Type B pancreatic cell (in vitro differentiated cells): ENCODE data around the gene NR1I3. TPM values are rescaled to one million over a fixed set of nuclear protein-coding genes. Genes with fewer than 3 reads are reported as not detected.
"Not testable (repeated sequence)": the region's sequence is repeated elsewhere in the genome, so short reads cannot be mapped to it uniquely, and the experiment has no call there.

Experiments
- DNase-seq: peaks from one replicate; pipeline ENCODE4 v3.0.0; 2021; ENCODE audit warnings: mixed read lengths; ENCODE audit not compliant: unreplicated experiment; ENCODE audit errors: extremely low spot score
- H3K27ac Mint-ChIP-seq: 2 replicates; pipeline ENCODE4 v1.8.0; 2021; ENCODE audit warnings: mild to moderate bottlenecking, mixed read lengths
- H3K27me3 Mint-ChIP-seq: 2 replicates; pipeline ENCODE4 v1.8.0; 2021; ENCODE audit warnings: mixed read lengths
- H3K36me3 Mint-ChIP-seq: 2 replicates; pipeline ENCODE4 v1.8.0; 2021; ENCODE audit warnings: mixed read lengths
- H3K4me1 Mint-ChIP-seq: one replicate; pipeline ENCODE4 v1.8.0; 2021; ENCODE audit warnings: mixed read lengths; ENCODE audit not compliant: unreplicated experiment
- H3K4me3 Mint-ChIP-seq: 2 replicates; pipeline ENCODE4 v1.8.0; 2021; ENCODE audit warnings: mild to moderate bottlenecking, mixed read lengths
- H3K9me3 Mint-ChIP-seq: 2 replicates; pipeline ENCODE4 v1.8.0; 2021; ENCODE audit warnings: mixed read lengths
- total RNA-seq: library from RNA; stranded (reverse); gene quantifications from 2 replicates; pipeline ENCODE4 v1.2.1, GENCODE V29; 2021; ENCODE audit warnings: low replicate concordance
- TF ChIP-seq, protein P1 (sequence below): fragments of 200-600 bp; sonication (generic); conservative IDR thresholded peaks from 2 replicates; pipeline ENCODE4 v1.5.0; 2021; ENCODE audit warnings: antibody characterized with exemption, mild to moderate bottlenecking

NR1I3 gene
- total RNA-seq, 1 donor from 2014 or later, result not detected

DNA sequence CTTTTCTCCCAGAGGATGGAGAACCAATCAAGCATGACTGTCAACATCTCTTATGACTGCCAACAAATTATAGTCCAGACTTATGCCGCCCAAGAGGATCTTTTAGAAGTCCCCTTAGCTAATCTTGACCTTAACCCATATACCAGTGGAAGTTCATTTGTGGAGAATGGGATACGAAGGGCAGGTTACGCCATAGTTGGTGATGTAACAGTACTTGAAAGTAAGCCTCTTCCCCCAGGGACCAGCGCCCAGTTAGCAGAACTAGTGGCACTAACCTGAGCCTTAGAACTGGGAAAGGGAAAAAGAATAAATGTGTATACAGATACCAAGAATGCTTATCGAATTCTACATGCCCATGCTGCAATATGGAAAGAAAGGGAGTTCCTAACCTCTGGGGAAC lies 17.3 kb upstream of the NR1I3 start:
- peaks cover 12% of the 10 kb centered on the region for H3K9me3 Mint-ChIP-seq
- DNase-seq, H3K36me3 Mint-ChIP-seq, H3K4me1 Mint-ChIP-seq: not testable (repeated sequence)
- H3K27ac Mint-ChIP-seq, result peak overlapping the region; percentile 74
- peak overlapping the region; percentile 80 for H3K4me3 Mint-ChIP-seq
- peaks cover 33% of the 10 kb centered on the region for H3K27me3 Mint-ChIP-seq

DNA sequence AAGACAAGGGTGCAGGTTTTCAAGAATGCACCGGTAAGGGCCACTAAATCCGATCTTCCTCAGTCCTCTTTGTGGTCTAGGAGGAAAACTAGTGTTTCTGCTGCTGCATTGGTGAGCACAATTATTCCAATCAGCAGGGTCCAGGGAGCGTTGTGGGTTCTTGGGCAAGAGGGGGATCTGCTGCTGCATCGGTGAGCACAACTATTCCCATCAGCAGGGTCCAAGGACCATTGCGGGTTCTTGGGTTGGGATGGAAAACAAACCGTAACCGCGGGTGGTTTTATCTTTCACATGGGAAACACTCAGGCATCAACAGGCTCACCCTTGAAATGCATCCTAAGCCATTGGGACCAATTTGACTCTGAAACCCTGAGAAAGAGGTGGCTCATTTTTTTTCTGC lies 13.6 kb upstream of the NR1I3 start:
- H3K27me3 Mint-ChIP-seq, result peaks cover 10% of the 10 kb centered on the region
- H3K36me3 Mint-ChIP-seq, result peaks cover 3% of the 10 kb centered on the region
- no peak for DNase-seq
- no peaks in the 10 kb centered on the region for H3K4me1 Mint-ChIP-seq
- H3K4me3 Mint-ChIP-seq, result no peak overlapping the region
- peaks cover 4% of the 10 kb centered on the region for H3K9me3 Mint-ChIP-seq
- TF ChIP-seq, protein P1, sequence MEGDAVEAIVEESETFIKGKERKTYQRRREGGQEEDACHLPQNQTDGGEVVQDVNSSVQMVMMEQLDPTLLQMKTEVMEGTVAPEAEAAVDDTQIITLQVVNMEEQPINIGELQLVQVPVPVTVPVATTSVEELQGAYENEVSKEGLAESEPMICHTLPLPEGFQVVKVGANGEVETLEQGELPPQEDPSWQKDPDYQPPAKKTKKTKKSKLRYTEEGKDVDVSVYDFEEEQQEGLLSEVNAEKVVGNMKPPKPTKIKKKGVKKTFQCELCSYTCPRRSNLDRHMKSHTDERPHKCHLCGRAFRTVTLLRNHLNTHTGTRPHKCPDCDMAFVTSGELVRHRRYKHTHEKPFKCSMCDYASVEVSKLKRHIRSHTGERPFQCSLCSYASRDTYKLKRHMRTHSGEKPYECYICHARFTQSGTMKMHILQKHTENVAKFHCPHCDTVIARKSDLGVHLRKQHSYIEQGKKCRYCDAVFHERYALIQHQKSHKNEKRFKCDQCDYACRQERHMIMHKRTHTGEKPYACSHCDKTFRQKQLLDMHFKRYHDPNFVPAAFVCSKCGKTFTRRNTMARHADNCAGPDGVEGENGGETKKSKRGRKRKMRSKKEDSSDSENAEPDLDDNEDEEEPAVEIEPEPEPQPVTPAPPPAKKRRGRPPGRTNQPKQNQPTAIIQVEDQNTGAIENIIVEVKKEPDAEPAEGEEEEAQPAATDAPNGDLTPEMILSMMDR, result no peak
- no peak overlapping the region for H3K27ac Mint-ChIP-seq

DNA sequence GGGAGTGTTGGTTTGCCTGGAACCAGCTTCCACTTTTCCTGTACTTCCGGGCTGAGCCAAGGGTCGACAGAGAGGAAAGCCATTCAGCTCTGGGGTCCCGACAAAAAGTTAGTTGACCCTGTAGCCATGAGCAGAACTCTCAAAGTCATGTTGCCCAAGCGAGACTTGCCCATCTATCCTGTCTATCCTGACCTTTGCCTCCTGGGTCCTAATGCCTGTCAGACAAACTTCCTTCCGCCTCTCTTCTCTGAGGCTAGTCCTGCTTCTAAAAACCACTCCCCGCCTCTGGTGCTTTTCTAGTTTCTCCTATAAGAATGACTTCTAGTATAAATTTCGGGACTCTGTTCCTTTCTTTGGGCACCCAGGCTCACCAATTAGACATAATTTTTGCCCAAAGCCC lies 12.8 kb upstream of the NR1I3 start:
- peaks cover 7% of the 10 kb centered on the region for H3K27me3 Mint-ChIP-seq
- H3K4me1 Mint-ChIP-seq, result no peaks in the 10 kb centered on the region

DNA sequence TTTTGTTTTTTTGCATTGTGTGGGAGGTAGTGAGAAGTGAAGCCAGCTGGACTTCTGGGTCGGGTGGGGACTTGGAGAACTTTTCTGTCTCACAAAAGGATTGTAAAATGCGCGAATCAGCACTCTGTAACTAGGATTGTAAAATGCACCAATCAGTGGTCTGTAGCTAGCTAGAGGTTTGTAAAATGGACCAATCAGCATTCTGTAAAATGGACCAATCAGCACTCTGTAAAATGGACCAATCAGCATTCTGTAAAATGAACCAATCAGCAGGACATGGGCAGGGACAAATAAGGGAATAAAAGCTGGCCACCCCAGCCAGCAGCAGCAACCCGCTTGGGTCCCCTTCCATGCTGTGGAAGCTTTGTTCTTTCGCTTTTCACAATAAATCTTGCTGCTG lies 12.1 kb upstream of the NR1I3 start:
- not testable (repeated sequence) for H3K4me1 Mint-ChIP-seq, H3K27ac Mint-ChIP-seq, H3K4me3 Mint-ChIP-seq, H3K27me3 Mint-ChIP-seq, DNase-seq, H3K36me3 Mint-ChIP-seq, H3K9me3 Mint-ChIP-seq

More for the DNA sequence above, 12.8 kb upstream of the NR1I3 start:
- no peak overlapping the region for H3K4me3 Mint-ChIP-seq
- DNase-seq, result no peak
- no peaks in the 10 kb centered on the region for H3K36me3 Mint-ChIP-seq
- TF ChIP-seq, protein P1, result no peak
- no peaks in the 10 kb centered on the region for H3K9me3 Mint-ChIP-seq
- no peak overlapping the region for H3K27ac Mint-ChIP-seq

DNA sequence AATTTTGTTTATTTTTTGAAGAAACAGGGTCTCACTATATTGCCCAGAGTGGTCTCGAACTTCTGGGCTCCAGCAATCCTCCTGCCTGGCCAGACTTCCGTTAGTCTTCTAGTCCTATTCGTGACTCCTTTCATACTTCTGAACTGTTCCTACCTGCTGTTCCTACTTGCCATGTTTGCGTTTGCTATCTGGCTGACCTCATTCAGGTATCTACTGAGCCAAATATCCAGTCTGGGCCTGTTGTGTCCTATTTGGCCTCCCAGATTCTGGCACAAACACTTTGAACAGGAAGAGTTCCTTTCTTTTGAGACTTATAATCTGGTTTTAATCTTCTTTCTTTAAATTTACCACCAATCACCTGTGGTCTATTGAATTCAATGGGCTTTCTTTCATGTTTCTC lies 6.9 kb upstream of the NR1I3 start:
- Mint-ChIP-seq H3K27ac (no peak overlapping the region), H3K36me3 (no peaks in the 10 kb centered on the region), H3K9me3 (no peaks in the 10 kb centered on the region), H3K27me3 (peaks cover 14% of the 10 kb centered on the region), H3K4me1 (no peaks in the 10 kb centered on the region), H3K4me3 (no peak overlapping the region)
- DNase-seq, result no peak
- TF ChIP-seq, protein P1, result no peak

DNA sequence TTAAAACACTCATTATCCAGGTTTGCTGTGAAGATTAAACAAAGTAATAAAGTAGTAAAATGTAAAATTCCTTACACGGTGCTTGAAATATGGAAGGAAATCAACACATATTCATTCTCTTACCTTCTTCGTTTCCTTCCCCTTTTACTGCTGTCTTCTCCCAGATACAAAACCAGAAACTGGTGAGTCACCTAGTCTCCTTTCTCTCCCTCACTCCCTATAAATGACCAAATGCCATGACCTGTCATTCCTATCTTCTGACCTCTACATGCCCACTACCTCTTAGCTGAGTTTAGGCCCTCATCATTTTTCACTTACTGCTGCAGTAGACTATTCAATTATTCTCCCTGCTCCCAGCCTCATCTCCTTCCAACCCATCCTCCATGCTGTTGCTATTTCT lies 4.3 kb upstream of the NR1I3 start:
- no peaks in the 10 kb centered on the region for H3K36me3 Mint-ChIP-seq

More for the DNA sequence above, 4.3 kb upstream of the NR1I3 start:
- Mint-ChIP-seq H3K9me3 (no peaks in the 10 kb centered on the region), H3K27ac (no peak overlapping the region), H3K4me3 (no peak overlapping the region), H3K27me3 (peaks cover 12% of the 10 kb centered on the region), H3K4me1 (no peaks in the 10 kb centered on the region)
- DNase-seq, result no peak
- TF ChIP-seq, protein P1, result no peak
